Measurements from ENCODE around the gene FAM186B.

- peak; percentile 76 for TF ChIP-seq CTCF (IDR thresholded peaks at IDR 0.05)
- TF ChIP-seq ZFX (IDR thresholded peaks at IDR 0.05; ENCODE audit: borderline replicate concordance): no peak
Observed at GRCh38 chr12:49636979-49637755, 31.7 kb upstream of the FAM186B start.

Data from 22Rv1 (cell line).